Upper lobe of left lung (tissue), 4 donors: ENCODE results near the gene BIRC7.

ENCODE experiments used
- EP300 ChIP-seq, 4 donors: sonication (generic); formaldehyde crosslinking; IDR thresholded peaks; one replicate each; pipeline ENCODE4 v1.5.1; 2017; ENCODE audit warnings: antibody characterized with exemption in 4 of 4, control low read depth in 2 of 4
- POLR2A ChIP-seq, 4 donors: fragments of 450-650 bp; IDR thresholded peaks; one replicate each; pipeline ENCODE4 v1.5.1; 2016 to 2017; ENCODE audit warnings: antibody characterized with exemption in 4 of 4, mild to moderate bottlenecking in 2 of 4
- POLR2AphosphoS5 ChIP-seq, 2 donors: sonication (generic); formaldehyde crosslinking; IDR thresholded peaks; one replicate each; pipeline ENCODE4 v1.5.1; 2017; ENCODE audit warnings: antibody characterized with exemption in 2 of 2
- TF ChIP-seq, protein P1 (sequence below), 6 experiments: fragments of 450-650 bp in 4 of 6; fragments of 200-600 bp in 2 of 6; sonication (generic) in 2 of 6; IDR thresholded peaks; one replicate each; pipeline ENCODE4 v1.5.1; 2016 to 2019; ENCODE audit warnings: antibody characterized with exemption in 6 of 6

- TF ChIP-seq EP300 (IDR thresholded peaks at IDR 0.05) = no peak
- TF ChIP-seq, protein P1, sequence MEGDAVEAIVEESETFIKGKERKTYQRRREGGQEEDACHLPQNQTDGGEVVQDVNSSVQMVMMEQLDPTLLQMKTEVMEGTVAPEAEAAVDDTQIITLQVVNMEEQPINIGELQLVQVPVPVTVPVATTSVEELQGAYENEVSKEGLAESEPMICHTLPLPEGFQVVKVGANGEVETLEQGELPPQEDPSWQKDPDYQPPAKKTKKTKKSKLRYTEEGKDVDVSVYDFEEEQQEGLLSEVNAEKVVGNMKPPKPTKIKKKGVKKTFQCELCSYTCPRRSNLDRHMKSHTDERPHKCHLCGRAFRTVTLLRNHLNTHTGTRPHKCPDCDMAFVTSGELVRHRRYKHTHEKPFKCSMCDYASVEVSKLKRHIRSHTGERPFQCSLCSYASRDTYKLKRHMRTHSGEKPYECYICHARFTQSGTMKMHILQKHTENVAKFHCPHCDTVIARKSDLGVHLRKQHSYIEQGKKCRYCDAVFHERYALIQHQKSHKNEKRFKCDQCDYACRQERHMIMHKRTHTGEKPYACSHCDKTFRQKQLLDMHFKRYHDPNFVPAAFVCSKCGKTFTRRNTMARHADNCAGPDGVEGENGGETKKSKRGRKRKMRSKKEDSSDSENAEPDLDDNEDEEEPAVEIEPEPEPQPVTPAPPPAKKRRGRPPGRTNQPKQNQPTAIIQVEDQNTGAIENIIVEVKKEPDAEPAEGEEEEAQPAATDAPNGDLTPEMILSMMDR (IDR thresholded peaks at IDR 0.05) = peak in 5 of 6 experiments; percentile 26 to 48 (median 33)
- no peak for TF ChIP-seq POLR2A (IDR thresholded peaks at IDR 0.05)
- TF ChIP-seq POLR2AphosphoS5 (IDR thresholded peaks at IDR 0.05) = no peak
Observed at GRCh38 chr20:63230800-63231268, 4.9 kb upstream of the BIRC7 start.
